Cardiac fibroblast (primary cell): ENCODE measurements around the gene STING1.
A peak's percentile ranks its signal among the peaks of the same experiment; 100 is the strongest.

Source experiments
- DNase-seq, 2 donors: peaks; one replicate each; pipeline versions ENCODE4 v3.0.0 to v3.0.0-alpha.2; 2010; ENCODE audit warnings: low read depth in 2 of 2
- H3K4me3 ChIP-seq, 2 donors: replicated peaks in 1 of 2; 1 replicate in 1 of 2; 2 replicates in 1 of 2; pipeline ENCODE4 v1.5.1; 2011; ENCODE audit warnings: low read depth in 2 of 2, low read length in 2 of 2, mild to moderate bottlenecking in 2 of 2, moderate library complexity in 1 of 2
- CTCF ChIP-seq: IDR thresholded peaks from one replicate; pipeline ENCODE4 v1.5.1; 2011; ENCODE audit warnings: low read depth, mild to moderate bottlenecking, low read length, inconsistent platforms

The STING1 gene

GRCh38 chr5:139439013-139439903, 43.3 kb downstream of the STING1 start, which contains the start of gene DNAJC18:
Gene DNAJC18 (minus strand): TSS chr5:139439525. CDS start chr5:139439445, 80 bp downstream.
- H3K4me3 ChIP-seq, result peak within 1 kb of the TSS; percentile 93 to 95
- DNase-seq, result peak; percentile 89 to 95
- TF ChIP-seq CTCF, result no peak

- no peak for TF ChIP-seq CTCF
- H3K4me3 ChIP-seq, result peak overlapping the region; percentile 93 to 95
- DNase-seq, result no peak
Measured at GRCh38 chr5:139438707-139439012, 43.9 kb downstream of the STING1 start.

GRCh38 chr5:139435676-139436075, 46.9 kb downstream of the STING1 start:
- no peak for TF ChIP-seq CTCF
- DNase-seq, result no peak
- H3K4me3 ChIP-seq, result no peak overlapping the region

GRCh38 chr5:139431706-139432105, 50.9 kb downstream of the STING1 start:
- no peak for DNase-seq
- no peak overlapping the region for H3K4me3 ChIP-seq
- no peak for TF ChIP-seq CTCF

- no peak overlapping the region for H3K4me3 ChIP-seq
- no peak for DNase-seq
- TF ChIP-seq CTCF, result no peak
Measured at GRCh38 chr5:139430015-139430414, 52.5 kb downstream of the STING1 start.

- no peak overlapping the region for H3K4me3 ChIP-seq
- DNase-seq, result peak; percentile 33 to 63
- TF ChIP-seq CTCF, result no peak
Measured at GRCh38 chr5:139426203-139426885, 56.2 kb downstream of the STING1 start.
